ENCODE data around the gene R3HDM2.
"Not testable (repeated sequence)": the region's sequence is repeated elsewhere in the genome, so short reads cannot be mapped to it uniquely, and the experiment has no call there.

The R3HDM2 gene

GRCh38 chr12:57370696-57371095, 60.1 kb downstream of the R3HDM2 start:
- DNase-seq, result no peak

- no peak for DNase-seq
Measured at GRCh38 chr12:57370072-57370471, 60.8 kb downstream of the R3HDM2 start.

- DNase-seq, result no peak
Measured at GRCh38 chr12:57369202-57369601, 61.6 kb downstream of the R3HDM2 start.

- no peak for DNase-seq
Measured at GRCh38 chr12:57368349-57369095, 62.3 kb downstream of the R3HDM2 start.

GRCh38 chr12:57367121-57367520, 63.7 kb downstream of the R3HDM2 start:
- no peak for DNase-seq

GRCh38 chr12:57366315-57366714, 64.5 kb downstream of the R3HDM2 start:
- no peak for DNase-seq

- DNase-seq, result not testable (repeated sequence)
Measured at GRCh38 chr12:57364156-57364555, 66.7 kb downstream of the R3HDM2 start.

GRCh38 chr12:57360468-57360867, 70.4 kb downstream of the R3HDM2 start:
- no peak for DNase-seq

- DNase-seq, result no peak
Measured at GRCh38 chr12:57358646-57359045, 72.2 kb downstream of the R3HDM2 start.

GRCh38 chr12:57355734-57356133, 75.1 kb downstream of the R3HDM2 start:
- no peak for DNase-seq

- no peak for DNase-seq
Measured at GRCh38 chr12:57352166-57352565, 78.7 kb downstream of the R3HDM2 start.

- DNase-seq, result no peak
Measured at GRCh38 chr12:57347284-57347683, 83.6 kb downstream of the R3HDM2 start.

- DNase-seq, result no peak
Measured at GRCh38 chr12:57343703-57344378, 87.0 kb downstream of the R3HDM2 start.

- no peak for DNase-seq
Measured at GRCh38 chr12:57342207-57342691, 88.6 kb downstream of the R3HDM2 start.

GRCh38 chr12:57341275-57341990, 89.4 kb downstream of the R3HDM2 start:
- no peak for DNase-seq

GRCh38 chr12:57340104-57340503, 90.7 kb downstream of the R3HDM2 start:
- no peak for DNase-seq

GRCh38 chr12:57336299-57336698, 94.5 kb downstream of the R3HDM2 start:
- DNase-seq, result not testable (repeated sequence)

GRCh38 chr12:57334219-57334618, 96.6 kb downstream of the R3HDM2 start:
- DNase-seq, result no peak

- no peak for DNase-seq
Measured at GRCh38 chr12:57332646-57333312, 98.1 kb downstream of the R3HDM2 start.

GRCh38 chr12:57330992-57331391, 99.9 kb downstream of the R3HDM2 start:
- no peak for DNase-seq

GRCh38 chr12:57329219-57329618, 101.6 kb downstream of the R3HDM2 start:
- no peak for DNase-seq

- DNase-seq, result no peak
Measured at GRCh38 chr12:57325395-57325794, 105.4 kb downstream of the R3HDM2 start.

- no peak for DNase-seq
Measured at GRCh38 chr12:57323416-57323815, 107.4 kb downstream of the R3HDM2 start.

All from SW 1271 (cell line).